HG02623 (cell line): ENCODE data around the gene SNAP23.

Source experiments
- ATAC-seq: cut with Tn5 transposase; IDR thresholded peaks from one replicate; pipeline ENCODE4 v1.9.1; 2021; ENCODE audit warnings: moderate library complexity; ENCODE audit not compliant: unreplicated experiment

SNAP23 gene

GRCh38 chr15:42495361-42496212 lies at the start of gene SNAP23:
SNAP23 (plus strand) TSS chr15:42495634; CDS start chr15:42511847, 16,213 bp downstream.
- peak; percentile 83 for ATAC-seq

DNA sequence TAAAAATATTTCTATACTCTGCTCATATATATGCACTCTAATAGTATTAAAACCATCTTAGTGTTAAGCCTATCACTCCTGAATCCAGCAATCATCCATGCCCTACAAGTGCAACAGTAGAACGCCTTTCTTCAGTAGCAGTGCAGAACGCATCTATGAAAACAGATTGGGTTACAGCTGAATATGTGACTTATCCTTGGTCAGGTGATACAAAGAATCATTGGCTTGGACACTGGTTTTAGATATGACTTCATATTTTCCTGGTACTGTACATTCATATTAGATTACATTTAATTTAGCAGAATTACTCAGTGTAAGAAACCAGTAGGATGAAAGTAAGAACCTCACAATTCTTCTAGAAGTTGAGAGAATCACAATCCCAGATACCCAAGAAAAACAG lies 47.8 kb upstream of the SNAP23 start:
- ATAC-seq, result no peak

GRCh38 chr15:42448281-42448680 lies 47.2 kb upstream of the SNAP23 start:
- no peak for ATAC-seq

GRCh38 chr15:42449770-42450424 lies 45.5 kb upstream of the SNAP23 start:
- no peak for ATAC-seq

- ATAC-seq, result no peak
Observed at GRCh38 chr15:42450425-42450790, 45.0 kb upstream of the SNAP23 start.

- no peak for ATAC-seq
Observed at GRCh38 chr15:42453826-42454225, 41.6 kb upstream of the SNAP23 start.

- no peak for ATAC-seq
Observed at GRCh38 chr15:42456531-42456930, 38.9 kb upstream of the SNAP23 start.

- ATAC-seq, result no peak
Observed at GRCh38 chr15:42456971-42457370, 38.5 kb upstream of the SNAP23 start.

- peak; percentile 75 for ATAC-seq
Observed at GRCh38 chr15:42457445-42458442, 37.7 kb upstream of the SNAP23 start.

- ATAC-seq, result no peak
Observed at GRCh38 chr15:42461261-42461660, 34.2 kb upstream of the SNAP23 start.

- no peak for ATAC-seq
Observed at GRCh38 chr15:42465520-42466259, 29.7 kb upstream of the SNAP23 start.

DNA sequence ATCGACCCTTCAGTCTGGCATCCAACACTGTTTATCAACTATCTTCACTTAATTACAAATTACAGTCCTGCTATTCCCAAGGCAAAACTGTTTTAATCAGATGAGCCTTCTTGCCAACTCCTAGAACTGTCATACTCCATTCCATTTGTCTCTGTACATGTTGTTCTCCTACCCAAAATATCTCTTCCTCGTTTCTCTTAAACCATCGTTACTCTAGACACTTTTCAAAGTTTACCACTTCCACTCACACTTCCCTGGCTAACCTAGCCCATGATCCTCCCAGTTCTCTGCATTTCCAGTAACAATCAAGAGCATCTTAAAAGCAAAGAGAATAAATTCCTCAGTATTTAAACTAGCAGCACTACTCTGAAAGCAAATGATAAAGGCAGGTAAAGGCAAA lies 24.4 kb upstream of the SNAP23 start:
- no peak for ATAC-seq

DNA sequence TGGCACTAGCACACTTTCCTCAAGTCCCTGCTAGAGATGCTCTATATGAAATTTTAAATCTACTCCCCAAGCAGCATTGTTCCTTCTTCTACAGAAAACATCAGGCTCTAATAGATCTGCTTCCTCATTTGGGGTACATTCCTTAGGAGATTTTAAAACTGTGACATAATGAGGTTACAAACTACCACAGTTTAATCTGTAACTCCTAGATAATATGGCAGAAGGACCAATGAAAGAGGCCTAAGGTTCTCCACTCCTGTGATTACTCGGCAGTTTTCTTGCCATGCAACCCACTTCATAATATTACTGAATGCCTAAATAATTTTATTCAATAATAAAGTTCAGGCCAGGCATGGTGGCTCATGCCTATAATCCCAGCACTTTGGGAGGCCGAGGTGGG lies 20.6 kb upstream of the SNAP23 start:
- ATAC-seq, result no peak

DNA sequence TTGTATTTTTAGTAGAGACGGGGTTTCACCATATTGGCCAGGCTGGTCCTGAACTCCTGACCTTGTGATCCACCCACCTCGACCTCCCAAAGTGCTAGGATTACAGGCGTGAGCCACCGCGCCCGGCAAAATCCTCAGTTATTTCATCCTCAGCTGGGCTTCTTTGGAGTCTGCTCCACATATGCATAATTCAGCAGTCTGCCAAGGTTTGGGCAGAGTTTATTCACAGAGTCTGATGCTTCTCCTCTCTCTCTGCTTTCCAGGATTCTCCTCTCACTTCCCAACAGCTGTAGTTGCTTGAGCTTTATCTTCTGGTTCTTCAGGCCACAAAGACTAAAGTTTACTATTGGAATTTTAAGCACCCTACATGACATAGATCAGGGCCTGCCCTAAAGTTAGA lies 12.7 kb upstream of the SNAP23 start:
- ATAC-seq, result no peak

GRCh38 chr15:42483677-42484076 lies 11.8 kb upstream of the SNAP23 start:
- no peak for ATAC-seq

DNA sequence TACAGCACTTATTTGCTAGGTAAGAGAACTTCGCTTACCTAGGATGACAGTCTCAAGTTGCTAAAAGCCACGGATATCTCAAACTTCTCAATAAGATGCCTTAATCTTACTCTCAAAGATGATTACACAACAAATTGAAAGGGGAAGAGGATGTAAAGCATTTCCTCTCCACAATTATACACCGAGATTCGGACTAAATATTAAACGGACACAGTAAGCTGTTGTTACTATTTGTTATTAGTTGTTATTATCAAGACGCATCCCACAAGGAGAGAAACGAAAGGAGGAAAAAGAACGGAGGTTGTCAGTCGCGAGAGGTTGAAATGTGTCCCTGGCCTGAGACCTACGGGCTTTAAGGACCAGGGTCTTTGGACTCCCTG lies 5.2 kb upstream of the SNAP23 start:
- ATAC-seq, result no peak

DNA sequence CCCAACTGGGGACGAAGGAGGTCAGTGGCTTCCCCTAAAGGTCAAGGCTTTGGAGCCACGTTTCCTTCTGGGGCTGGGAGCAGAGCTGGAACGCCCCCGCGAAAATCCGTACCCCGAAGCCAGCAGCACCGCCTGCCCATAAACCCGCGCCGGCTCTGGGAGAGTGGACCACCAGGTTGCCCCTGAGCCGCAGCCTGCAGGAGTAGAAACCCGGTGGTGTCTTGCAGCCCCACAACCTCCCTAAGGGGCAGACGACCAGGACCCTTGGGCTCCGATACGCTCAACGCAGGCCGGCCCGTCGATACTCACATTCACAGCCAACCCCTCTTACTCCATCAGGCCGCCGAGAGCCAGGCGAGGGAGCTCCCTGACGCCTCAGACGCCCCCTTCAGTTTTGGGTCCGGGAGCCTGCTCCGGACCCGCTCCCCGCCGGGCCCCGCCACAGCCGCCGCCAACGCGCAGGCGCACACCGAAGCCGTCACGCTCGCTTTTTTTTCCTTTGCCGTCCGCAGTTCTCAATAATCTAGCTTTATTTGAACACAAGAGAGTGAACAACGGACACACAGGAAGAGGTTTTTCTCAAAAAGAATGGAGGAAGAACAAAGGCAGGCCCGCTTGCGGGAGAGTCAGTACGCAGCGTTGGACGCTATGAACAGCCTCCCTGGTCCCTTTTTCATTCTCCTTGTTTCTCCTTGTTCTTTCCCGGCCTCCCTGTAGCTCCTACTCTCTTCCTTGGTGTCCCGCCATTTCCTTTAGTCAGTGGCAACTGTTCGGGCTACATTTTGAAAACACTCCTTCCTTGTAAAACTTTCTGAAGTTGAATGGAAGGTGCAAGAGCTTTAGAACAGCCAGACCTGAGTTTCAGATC lies 4.5 kb upstream of the SNAP23 start, which contains the start of gene ZNF106:
Gene ZNF106 (minus strand): TSS at position 471 of the 868 bp plus-strand sequence. CDS start 18,852 bp downstream, outside the sequence.
- peak; percentile 52 for ATAC-seq

GRCh38 chr15:42491539-42492225 lies 3.8 kb upstream of the SNAP23 start:
- no peak for ATAC-seq

- ATAC-seq, result no peak
Observed at GRCh38 chr15:42493679-42494078, 1.8 kb upstream of the SNAP23 start.
